GM18520 (cell line): ENCODE results near the gene KRT76.
"Not testable (repeated sequence)": the region's sequence is repeated elsewhere in the genome, so short reads cannot be mapped to it uniquely, and the experiment has no call there.

ENCODE experiments used
- ATAC-seq: cut with Tn5 transposase; IDR thresholded peaks from one replicate; pipeline ENCODE4 v1.9.1; 2021; ENCODE audit not compliant: unreplicated experiment

Gene KRT76

GRCh38 chr12:52763036-52763659 lies 14.0 kb downstream of the KRT76 start:
- ATAC-seq, result no peak

GRCh38 chr12:52761802-52762201 lies 15.3 kb downstream of the KRT76 start:
- no peak for ATAC-seq

GRCh38 chr12:52761218-52761617 lies 15.9 kb downstream of the KRT76 start:
- ATAC-seq, result not testable (repeated sequence)

GRCh38 chr12:52760623-52761022 lies 16.5 kb downstream of the KRT76 start:
- ATAC-seq, result no peak

GRCh38 chr12:52759695-52760094 lies 17.4 kb downstream of the KRT76 start:
- ATAC-seq, result no peak

- ATAC-seq, result no peak
Observed at GRCh38 chr12:52759218-52759617, 17.9 kb downstream of the KRT76 start.

GRCh38 chr12:52757449-52758176 lies 19.5 kb downstream of the KRT76 start:
- ATAC-seq, result no peak

GRCh38 chr12:52756281-52756960 lies 20.7 kb downstream of the KRT76 start:
- no peak for ATAC-seq

- ATAC-seq, result no peak
Observed at GRCh38 chr12:52755533-52755932, 21.6 kb downstream of the KRT76 start.

- ATAC-seq, result no peak
Observed at GRCh38 chr12:52754135-52754534, 23.0 kb downstream of the KRT76 start.

- no peak for ATAC-seq
Observed at GRCh38 chr12:52753283-52753682, 23.9 kb downstream of the KRT76 start.

- ATAC-seq, result no peak
Observed at GRCh38 chr12:52752516-52752915, 24.6 kb downstream of the KRT76 start.

GRCh38 chr12:52751795-52752194 lies 25.4 kb downstream of the KRT76 start:
- ATAC-seq, result no peak

- not testable (repeated sequence) for ATAC-seq
Observed at GRCh38 chr12:52750532-52750931, 26.6 kb downstream of the KRT76 start.

- no peak for ATAC-seq
Observed at GRCh38 chr12:52749827-52750226, 27.3 kb downstream of the KRT76 start.

GRCh38 chr12:52748578-52748977 lies 28.6 kb downstream of the KRT76 start:
- no peak for ATAC-seq

GRCh38 chr12:52745554-52745953 lies 31.6 kb downstream of the KRT76 start:
- no peak for ATAC-seq

GRCh38 chr12:52744493-52745156 lies 32.5 kb downstream of the KRT76 start:
- ATAC-seq, result no peak

GRCh38 chr12:52742822-52743457 lies 34.2 kb downstream of the KRT76 start:
- ATAC-seq, result no peak

GRCh38 chr12:52742196-52742580 lies 35.0 kb downstream of the KRT76 start:
- no peak for ATAC-seq
